Measurements from ENCODE around the gene SPG7.

The SPG7 gene

DNA sequence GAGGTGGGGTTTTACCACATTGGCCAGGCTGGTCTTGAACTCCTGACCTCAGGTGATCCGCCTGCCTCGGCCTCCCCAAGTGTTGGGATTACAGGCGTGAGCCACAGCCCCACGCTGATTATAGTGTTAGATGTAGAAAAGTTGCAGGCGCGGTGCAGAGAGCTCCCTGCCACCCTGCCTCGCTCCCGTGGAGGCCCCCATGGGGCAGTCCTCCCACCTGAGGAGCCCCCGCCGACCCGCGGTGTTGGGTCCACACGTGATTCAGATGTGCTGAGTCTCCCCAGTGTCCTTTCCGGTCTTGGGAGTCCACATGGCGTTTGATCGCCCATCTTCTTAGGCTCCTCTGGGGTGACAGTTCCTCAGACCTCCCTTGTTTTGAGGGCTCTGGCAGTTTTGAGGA is 47.1 kb downstream of the SPG7 start:
- TF ChIP-seq, protein P1, sequence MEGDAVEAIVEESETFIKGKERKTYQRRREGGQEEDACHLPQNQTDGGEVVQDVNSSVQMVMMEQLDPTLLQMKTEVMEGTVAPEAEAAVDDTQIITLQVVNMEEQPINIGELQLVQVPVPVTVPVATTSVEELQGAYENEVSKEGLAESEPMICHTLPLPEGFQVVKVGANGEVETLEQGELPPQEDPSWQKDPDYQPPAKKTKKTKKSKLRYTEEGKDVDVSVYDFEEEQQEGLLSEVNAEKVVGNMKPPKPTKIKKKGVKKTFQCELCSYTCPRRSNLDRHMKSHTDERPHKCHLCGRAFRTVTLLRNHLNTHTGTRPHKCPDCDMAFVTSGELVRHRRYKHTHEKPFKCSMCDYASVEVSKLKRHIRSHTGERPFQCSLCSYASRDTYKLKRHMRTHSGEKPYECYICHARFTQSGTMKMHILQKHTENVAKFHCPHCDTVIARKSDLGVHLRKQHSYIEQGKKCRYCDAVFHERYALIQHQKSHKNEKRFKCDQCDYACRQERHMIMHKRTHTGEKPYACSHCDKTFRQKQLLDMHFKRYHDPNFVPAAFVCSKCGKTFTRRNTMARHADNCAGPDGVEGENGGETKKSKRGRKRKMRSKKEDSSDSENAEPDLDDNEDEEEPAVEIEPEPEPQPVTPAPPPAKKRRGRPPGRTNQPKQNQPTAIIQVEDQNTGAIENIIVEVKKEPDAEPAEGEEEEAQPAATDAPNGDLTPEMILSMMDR (IDR thresholded peaks at IDR 0.05; ENCODE audit: low read depth, low read length), result no peak
- no peak for DNase-seq (ENCODE audit: low read depth in 2 of 2)
- H3K4me3 ChIP-seq (replicated peaks in 1 of 2; ENCODE audit: low read depth in 2 of 2, low read length in 2 of 2), result no peak overlapping the region

DNA sequence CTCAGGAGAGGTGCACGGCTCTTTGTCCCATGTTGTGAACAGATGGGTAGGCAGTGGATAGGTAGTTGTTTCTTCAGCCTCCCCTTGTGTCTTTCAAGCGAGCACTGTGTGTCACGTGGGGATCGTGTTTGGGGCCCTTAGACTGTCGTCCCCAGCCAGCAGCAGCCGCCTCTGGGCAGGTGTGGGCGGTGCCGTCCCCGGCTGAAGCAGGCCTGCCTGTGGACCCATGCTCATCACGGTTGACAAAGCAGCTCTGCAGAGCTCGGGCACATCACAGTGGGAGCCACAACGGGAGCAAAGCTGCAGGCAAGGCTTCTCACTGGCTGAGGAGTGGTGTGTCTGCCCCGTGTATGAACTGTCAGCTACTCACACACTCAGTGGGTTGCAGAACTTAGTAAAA is 47.6 kb downstream of the SPG7 start:
- TF ChIP-seq, protein P1 (IDR thresholded peaks at IDR 0.05; ENCODE audit: low read depth, low read length), result no peak
- no peak for DNase-seq (ENCODE audit: low read depth in 2 of 2)
- H3K4me3 ChIP-seq (replicated peaks in 1 of 2; ENCODE audit: low read depth in 2 of 2, low read length in 2 of 2), result no peak overlapping the region

DNA sequence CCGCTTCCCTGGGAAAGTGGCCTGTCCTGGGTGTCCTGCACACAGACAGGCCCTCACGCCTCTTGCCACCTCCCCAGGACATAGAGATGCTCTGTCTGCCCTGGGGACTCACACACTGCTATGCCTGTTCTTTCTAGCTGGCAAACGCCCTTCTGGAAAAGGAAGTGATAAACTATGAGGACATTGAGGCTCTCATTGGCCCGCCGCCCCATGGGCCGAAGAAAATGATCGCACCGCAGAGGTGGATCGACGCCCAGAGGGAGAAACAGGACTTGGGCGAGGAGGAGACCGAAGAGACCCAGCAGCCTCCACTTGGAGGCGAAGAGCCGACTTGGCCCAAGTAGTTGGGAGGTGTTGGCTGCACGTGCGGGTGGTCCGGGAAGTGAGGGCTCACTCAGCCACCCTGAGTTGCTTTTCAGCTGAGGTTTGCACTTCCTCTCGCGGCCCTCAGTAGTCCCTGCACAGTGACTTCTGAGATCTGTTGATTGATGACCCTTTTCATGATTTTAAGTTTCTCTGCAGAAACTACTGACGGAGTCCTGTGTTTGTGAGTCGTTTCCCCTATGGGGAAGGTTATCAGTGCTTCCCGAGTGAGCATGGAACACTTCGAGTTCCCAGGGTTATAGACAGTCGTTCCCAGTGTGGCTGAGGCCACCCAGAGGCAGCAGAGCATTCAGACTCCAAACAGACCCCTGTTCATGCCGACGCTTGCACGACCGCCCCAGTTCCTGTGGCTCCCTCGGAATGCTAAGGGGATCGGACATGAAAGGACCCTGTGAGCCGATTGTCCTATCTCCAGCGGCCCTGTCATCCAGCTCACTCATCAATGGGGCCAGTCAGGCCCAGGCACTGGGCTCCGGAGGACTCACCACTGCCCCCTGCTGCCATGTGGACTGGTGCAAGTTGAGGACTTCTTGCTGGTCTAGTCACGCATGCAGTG is 48.8 kb downstream of the SPG7 start:
- DNase-seq (ENCODE audit: low read depth in 2 of 2), result peak; percentile 85 to 86
- TF ChIP-seq, protein P1 (IDR thresholded peaks at IDR 0.05; ENCODE audit: low read depth, low read length), result peak; percentile 96
- H3K4me3 ChIP-seq (replicated peaks in 1 of 2; ENCODE audit: low read depth in 2 of 2, low read length in 2 of 2), result no peak overlapping the region

DNA sequence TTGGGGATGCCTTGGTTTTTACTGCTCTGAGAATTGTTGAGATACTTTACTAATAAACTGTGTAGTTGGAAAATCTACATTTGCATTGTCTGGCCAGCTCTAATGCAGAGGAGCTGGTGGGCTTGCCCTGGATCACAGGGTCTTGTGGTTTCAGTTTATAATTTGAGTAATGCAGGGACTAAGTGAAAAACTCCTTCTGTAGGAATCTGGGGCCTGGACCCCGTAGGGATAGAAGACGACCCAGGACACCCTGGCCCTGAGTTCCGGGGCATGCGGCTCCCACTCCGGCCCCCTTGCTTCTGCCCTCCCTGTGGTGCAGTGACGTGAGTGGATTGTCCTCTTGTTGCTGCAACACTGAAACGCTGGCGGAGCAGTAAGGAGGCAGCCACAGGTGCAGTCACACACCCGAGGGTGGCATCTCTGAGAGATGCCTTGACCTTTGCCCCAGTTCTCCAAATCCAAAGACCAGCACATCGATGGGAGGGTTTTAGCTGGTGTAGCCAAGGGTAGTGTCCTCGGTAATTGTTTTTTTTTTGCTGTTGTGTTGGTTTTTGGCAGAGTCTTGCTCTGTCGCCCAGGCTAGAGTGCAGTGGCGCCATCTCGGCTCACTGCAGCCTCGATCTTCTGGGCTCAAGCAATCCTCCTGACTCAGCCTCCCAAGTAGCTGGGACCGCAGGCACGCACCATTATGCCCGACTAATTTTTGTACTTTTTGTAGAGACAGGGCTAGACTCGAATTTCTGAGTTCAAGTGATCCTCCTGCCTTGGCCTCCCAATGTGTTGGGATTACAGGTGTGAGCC is 49.7 kb downstream of the SPG7 start:
- TF ChIP-seq, protein P1 (IDR thresholded peaks at IDR 0.05; ENCODE audit: low read depth, low read length), result no peak
- no peak for DNase-seq (ENCODE audit: low read depth in 2 of 2)

DNA sequence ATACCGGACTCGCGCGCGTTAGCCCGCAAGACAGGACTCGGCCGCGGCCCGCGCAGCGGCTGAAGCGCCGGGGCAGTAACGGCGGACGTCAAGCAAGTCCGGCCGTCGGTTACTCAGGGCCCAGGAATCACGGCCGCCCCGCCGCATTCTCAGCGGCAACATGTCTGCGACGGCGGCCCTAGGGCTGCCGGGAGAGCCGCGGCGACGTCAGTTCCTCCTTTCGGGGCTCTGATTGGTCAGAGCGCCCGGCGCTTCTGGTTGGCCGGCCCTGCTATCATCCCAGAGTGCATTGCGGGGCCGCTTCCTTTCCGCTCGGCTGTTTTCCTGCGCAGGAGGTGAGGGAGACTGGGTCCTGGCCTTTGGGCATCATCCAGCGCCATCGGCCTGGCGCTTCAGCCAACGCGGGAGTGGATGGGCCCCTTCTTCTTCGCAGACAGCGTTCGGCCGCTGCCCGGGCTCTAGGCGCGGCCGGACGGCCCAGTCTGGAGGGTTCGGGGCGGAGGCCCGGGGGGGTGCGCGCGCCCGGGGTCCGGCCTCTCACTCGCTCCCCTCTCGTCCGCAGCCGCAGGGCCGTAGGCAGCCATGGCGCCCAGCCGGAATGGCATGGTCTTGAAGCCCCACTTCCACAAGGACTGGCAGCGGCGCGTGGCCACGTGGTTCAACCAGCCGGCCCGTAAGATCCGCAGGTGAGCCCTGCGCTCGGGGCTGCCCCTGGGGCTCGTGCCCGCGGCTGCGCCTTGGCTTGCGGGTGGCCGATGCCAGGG is 52.4 kb downstream of the SPG7 start, which contains the start of gene RPL13:
RPL13 (plus strand) TSS at position 305 of the 764 bp plus-strand sequence; CDS start at position 583, 278 bp downstream.
- DNase-seq (ENCODE audit: low read depth in 2 of 2), result peak; percentile 97
- TF ChIP-seq, protein P1 (IDR thresholded peaks at IDR 0.05; ENCODE audit: low read depth, low read length), result no peak

More for the DNA sequence above, 49.7 kb downstream of the SPG7 start:
- H3K4me3 ChIP-seq (replicated peaks in 1 of 2; ENCODE audit: low read depth in 2 of 2, low read length in 2 of 2), result no peak overlapping the region

More for the DNA sequence above, 52.4 kb downstream of the SPG7 start, which contains the start of gene RPL13:
- peak within 1 kb of the TSS; percentile 69 to 73 for H3K4me3 ChIP-seq (replicated peaks in 1 of 2; ENCODE audit: low read depth in 2 of 2, low read length in 2 of 2)

All from cardiac fibroblast (primary cell).